B cell (primary cell): ENCODE results near the gene DDX25.

Experiments
- EZH2 ChIP-seq: IDR thresholded peaks from 2 replicates; pipeline ENCODE4 v1.6.1; 2012; ENCODE audit warnings: borderline replicate concordance, low read depth, mild to moderate bottlenecking, moderate library complexity, low read length; ENCODE audit not compliant: insufficient read depth, poor library complexity, severe bottlenecking
- TF ChIP-seq, protein P1 (sequence below): fragments of 200-600 bp; IDR thresholded peaks from one replicate; pipeline ENCODE4 v1.8.0; 2022; ENCODE audit warnings: antibody characterized with exemption, mild to moderate bottlenecking

DNA sequence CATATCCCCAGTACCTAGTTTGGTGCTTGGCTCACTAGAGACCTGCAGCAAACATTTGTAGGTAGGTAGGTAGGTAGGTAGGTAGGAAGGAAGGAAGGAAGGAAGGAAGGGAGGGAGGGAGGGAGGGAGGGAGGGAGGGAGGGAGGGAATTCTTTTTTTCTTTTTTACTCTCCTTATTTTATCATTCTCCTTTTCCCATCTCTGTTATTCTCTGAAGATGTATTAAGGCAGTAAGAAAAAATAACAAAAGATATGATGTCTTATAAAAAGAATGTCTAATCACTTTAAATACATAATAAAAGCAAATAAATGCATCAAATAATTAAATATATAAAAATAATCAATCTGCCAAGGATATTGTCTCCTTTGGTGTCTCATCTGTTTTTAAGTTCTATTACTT lies 70.0 kb downstream of the DDX25 start:
- no peak for TF ChIP-seq EZH2
- TF ChIP-seq, protein P1, sequence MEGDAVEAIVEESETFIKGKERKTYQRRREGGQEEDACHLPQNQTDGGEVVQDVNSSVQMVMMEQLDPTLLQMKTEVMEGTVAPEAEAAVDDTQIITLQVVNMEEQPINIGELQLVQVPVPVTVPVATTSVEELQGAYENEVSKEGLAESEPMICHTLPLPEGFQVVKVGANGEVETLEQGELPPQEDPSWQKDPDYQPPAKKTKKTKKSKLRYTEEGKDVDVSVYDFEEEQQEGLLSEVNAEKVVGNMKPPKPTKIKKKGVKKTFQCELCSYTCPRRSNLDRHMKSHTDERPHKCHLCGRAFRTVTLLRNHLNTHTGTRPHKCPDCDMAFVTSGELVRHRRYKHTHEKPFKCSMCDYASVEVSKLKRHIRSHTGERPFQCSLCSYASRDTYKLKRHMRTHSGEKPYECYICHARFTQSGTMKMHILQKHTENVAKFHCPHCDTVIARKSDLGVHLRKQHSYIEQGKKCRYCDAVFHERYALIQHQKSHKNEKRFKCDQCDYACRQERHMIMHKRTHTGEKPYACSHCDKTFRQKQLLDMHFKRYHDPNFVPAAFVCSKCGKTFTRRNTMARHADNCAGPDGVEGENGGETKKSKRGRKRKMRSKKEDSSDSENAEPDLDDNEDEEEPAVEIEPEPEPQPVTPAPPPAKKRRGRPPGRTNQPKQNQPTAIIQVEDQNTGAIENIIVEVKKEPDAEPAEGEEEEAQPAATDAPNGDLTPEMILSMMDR, result no peak
